Suprapubic skin (tissue), 4 donors: ENCODE data around the gene ZNF808.

Source experiments
- EP300 ChIP-seq: sonication (generic); formaldehyde crosslinking; IDR thresholded peaks from one replicate; pipeline ENCODE4 v1.6.1; 2017; ENCODE audit warnings: antibody characterized with exemption
- POLR2A ChIP-seq, 2 donors: fragments of 450-650 bp; IDR thresholded peaks; one replicate each; pipeline ENCODE4 v1.6.1; 2017; ENCODE audit warnings: antibody characterized with exemption in 2 of 2, mild to moderate bottlenecking in 2 of 2, moderate library complexity in 2 of 2
- POLR2AphosphoS5 ChIP-seq, 3 donors: sonication (generic); formaldehyde crosslinking; IDR thresholded peaks; one replicate each; pipeline ENCODE4 v1.6.1; 2017; ENCODE audit warnings: antibody characterized with exemption in 3 of 3
- TF ChIP-seq, protein P1 (sequence below), 2 donors: fragments of 200-600 bp in 1 of 2; fragments of 450-650 bp in 1 of 2; sonication (generic) in 1 of 2; IDR thresholded peaks; one replicate each; pipeline ENCODE4 v1.5.1; 2016 to 2019; ENCODE audit warnings: antibody characterized with exemption in 2 of 2, mild to moderate bottlenecking in 1 of 2, moderate library complexity in 1 of 2

DNA sequence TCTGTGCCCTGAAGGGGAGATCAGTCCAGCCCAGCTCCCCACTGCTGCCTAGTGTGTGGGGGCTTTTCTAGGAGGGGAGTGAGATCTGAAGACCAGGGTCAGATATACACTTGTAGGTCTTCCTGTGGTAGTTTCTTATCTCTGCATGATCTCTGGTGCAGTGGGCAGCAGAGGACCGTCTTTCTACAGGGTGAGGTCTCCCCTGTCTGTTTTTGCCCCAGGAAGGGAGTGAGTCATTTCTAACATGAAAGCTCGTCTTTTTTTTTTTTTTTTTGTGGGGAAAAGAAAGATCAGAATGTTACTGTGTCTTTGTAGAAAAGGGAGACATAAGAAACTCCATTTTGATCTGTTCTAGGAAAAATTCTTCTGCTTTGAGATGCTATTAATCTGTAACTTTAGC is 8.8 kb upstream of the ZNF808 start:
- TF ChIP-seq, protein P1, sequence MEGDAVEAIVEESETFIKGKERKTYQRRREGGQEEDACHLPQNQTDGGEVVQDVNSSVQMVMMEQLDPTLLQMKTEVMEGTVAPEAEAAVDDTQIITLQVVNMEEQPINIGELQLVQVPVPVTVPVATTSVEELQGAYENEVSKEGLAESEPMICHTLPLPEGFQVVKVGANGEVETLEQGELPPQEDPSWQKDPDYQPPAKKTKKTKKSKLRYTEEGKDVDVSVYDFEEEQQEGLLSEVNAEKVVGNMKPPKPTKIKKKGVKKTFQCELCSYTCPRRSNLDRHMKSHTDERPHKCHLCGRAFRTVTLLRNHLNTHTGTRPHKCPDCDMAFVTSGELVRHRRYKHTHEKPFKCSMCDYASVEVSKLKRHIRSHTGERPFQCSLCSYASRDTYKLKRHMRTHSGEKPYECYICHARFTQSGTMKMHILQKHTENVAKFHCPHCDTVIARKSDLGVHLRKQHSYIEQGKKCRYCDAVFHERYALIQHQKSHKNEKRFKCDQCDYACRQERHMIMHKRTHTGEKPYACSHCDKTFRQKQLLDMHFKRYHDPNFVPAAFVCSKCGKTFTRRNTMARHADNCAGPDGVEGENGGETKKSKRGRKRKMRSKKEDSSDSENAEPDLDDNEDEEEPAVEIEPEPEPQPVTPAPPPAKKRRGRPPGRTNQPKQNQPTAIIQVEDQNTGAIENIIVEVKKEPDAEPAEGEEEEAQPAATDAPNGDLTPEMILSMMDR (IDR thresholded peaks at IDR 0.05): no peak
- TF ChIP-seq POLR2AphosphoS5 (IDR thresholded peaks at IDR 0.05) (no peak), POLR2A (IDR thresholded peaks at IDR 0.05) (no peak), EP300 (no peak)
